GM23338 (cell line): ENCODE results near the gene MTPN. TPM values are rescaled to one million over a fixed set of nuclear protein-coding genes. Genes with fewer than 3 reads are reported as not detected.

Source experiments
- ATAC-seq: fragments of 200-7000 bp; cut with Tn5 transposase; 3 replicates; pipeline ENCODE4 v1.9.1; 2020
- DNase-seq: peaks from one replicate; pipeline ENCODE4 v3.0.0-alpha.2; 2015; ENCODE audit warnings: low spot score
- H2AFZ ChIP-seq: fragments of 200-600 bp; sonication (generic); 2 replicates; pipeline ENCODE4 v1.8.0; 2016; ENCODE audit warnings: antibody characterized with exemption, mild to moderate bottlenecking, moderate library complexity
- H3F3A ChIP-seq: fragments of 200-600 bp; sonication (generic); replicated peaks from 2 replicates; pipeline ENCODE4 v1.8.0; 2017; ENCODE audit warnings: antibody characterized with exemption, mixed run types, low read depth
- H3K27ac ChIP-seq: fragments of 200-600 bp; sonication (generic); 2 replicates; pipeline ENCODE4 v1.6.1; 2016; ENCODE audit warnings: low read depth
- H3K27me3 ChIP-seq: fragments of 200-600 bp; sonication (generic); 2 replicates; pipeline ENCODE4 v1.8.0; 2016; ENCODE audit warnings: mild to moderate bottlenecking, mixed run types, moderate library complexity; ENCODE audit not compliant: insufficient read depth
- H3K36me3 ChIP-seq: fragments of 200-600 bp; sonication (generic); 2 replicates; pipeline ENCODE4 v1.8.0; 2016; ENCODE audit warnings: mild to moderate bottlenecking; ENCODE audit not compliant: insufficient read depth
- H3K4me1 ChIP-seq: fragments of 200-600 bp; sonication (generic); 2 replicates; pipeline ENCODE4 v1.8.0; 2016; ENCODE audit warnings: mild to moderate bottlenecking, moderate library complexity; ENCODE audit not compliant: insufficient read depth
- H3K4me2 ChIP-seq: fragments of 200-600 bp; sonication (generic); 2 replicates; pipeline ENCODE4 v1.7.1; 2017; ENCODE audit warnings: mixed run types
- H3K4me3 ChIP-seq: fragments of 200-600 bp; sonication (generic); 2 replicates; pipeline ENCODE4 v1.6.1; 2016; ENCODE audit warnings: mixed run types
- H3K79me2 ChIP-seq: fragments of 200-600 bp; sonication (generic); replicated peaks from 2 replicates; pipeline ENCODE4 v1.8.0; 2017; ENCODE audit warnings: mild to moderate bottlenecking; ENCODE audit not compliant: insufficient read depth
- H3K9me2 ChIP-seq: fragments of 200-600 bp; sonication (generic); 2 replicates; pipeline ENCODE4 v1.8.0; 2017; ENCODE audit not compliant: insufficient read depth
- H4K20me1 ChIP-seq: fragments of 200-600 bp; sonication (generic); replicated peaks from 2 replicates; pipeline ENCODE4 v1.8.0; 2017; ENCODE audit warnings: mild to moderate bottlenecking; ENCODE audit not compliant: insufficient read depth
- H3K27ac Mint-ChIP-seq: 2 replicates; pipeline ENCODE4 v1.8.0; 2020; ENCODE audit warnings: inconsistent platforms, mild to moderate bottlenecking, moderate library complexity, mixed read lengths
- H3K27me3 Mint-ChIP-seq: 3 replicates; pipeline ENCODE4 v1.8.0; 2022; ENCODE audit warnings: low read depth, mild to moderate bottlenecking, moderate library complexity, mixed read lengths, inconsistent platforms; ENCODE audit not compliant: insufficient read depth, poor library complexity
- H3K36me3 Mint-ChIP-seq: 3 replicates; pipeline ENCODE4 v1.8.0; 2021; ENCODE audit warnings: low read depth, mild to moderate bottlenecking, inconsistent platforms, moderate library complexity, mixed read lengths
- H3K4me1 Mint-ChIP-seq: 3 replicates; pipeline ENCODE4 v1.8.0; 2020; ENCODE audit warnings: mild to moderate bottlenecking, inconsistent platforms, mixed read lengths
- H3K4me3 Mint-ChIP-seq: 3 replicates; pipeline ENCODE4 v1.8.0; 2021; ENCODE audit warnings: moderate library complexity, mild to moderate bottlenecking, inconsistent platforms, mixed read lengths
- H3K9me3 Mint-ChIP-seq: 3 replicates; pipeline ENCODE4 v1.8.0; 2020; ENCODE audit warnings: moderate library complexity, mild to moderate bottlenecking, inconsistent platforms, mixed read lengths
- CREB1 ChIP-seq: fragments of 250-450 bp; sonication (Bioruptor Pico); IDR thresholded peaks from 2 replicates; pipeline ENCODE4 v1.5.0; 2020; ENCODE audit warnings: low read depth, mild to moderate bottlenecking, moderate library complexity
- EZH2 ChIP-seq: fragments of 200-600 bp; sonication (generic); IDR thresholded peaks from one replicate; pipeline ENCODE4 v1.8.0; 2017; ENCODE audit warnings: antibody characterized with exemption, mild to moderate bottlenecking, low read depth; ENCODE audit not compliant: unreplicated experiment
- EZH2phosphoT487 ChIP-seq: fragments of 200-600 bp; sonication (generic); IDR thresholded peaks from one replicate; pipeline ENCODE4 v1.8.1; 2018; ENCODE audit warnings: antibody characterized with exemption; ENCODE audit not compliant: unreplicated experiment
- JUNB ChIP-seq: IDR thresholded peaks from one replicate; pipeline ENCODE4 v1.6.1; 2016; ENCODE audit warnings: antibody characterized with exemption; ENCODE audit not compliant: unreplicated experiment
- NANOG ChIP-seq: IDR thresholded peaks from 2 replicates; pipeline ENCODE4 v1.6.1; 2016; ENCODE audit warnings: antibody characterized with exemption, borderline replicate concordance
- POLR2AphosphoS5 ChIP-seq: IDR thresholded peaks from 2 replicates; pipeline ENCODE4 v1.6.1; 2016; ENCODE audit warnings: antibody characterized with exemption, low read depth
- STAT1 ChIP-seq: IDR thresholded peaks from one replicate; pipeline ENCODE4 v1.6.1; 2016; ENCODE audit warnings: antibody characterized with exemption; ENCODE audit not compliant: unreplicated experiment
- ZNF114 ChIP-seq: fragments of 250-450 bp; sonication (Bioruptor Pico); IDR thresholded peaks from 2 replicates; pipeline ENCODE4 v1.5.0; 2020; ENCODE audit warnings: mild to moderate bottlenecking, moderate library complexity
- ZNF331 ChIP-seq: fragments of 250-450 bp; sonication (Bioruptor Pico); IDR thresholded peaks from 2 replicates; pipeline ENCODE4 v1.5.0; 2020; ENCODE audit warnings: low read depth, mild to moderate bottlenecking, moderate library complexity
- polyA plus RNA-seq: library from polyadenylated mRNA; unstranded; fragments of >200 nt; fragmentation: Nextera tagmentation; extraction: Ambion mirVana; gene quantifications from 2 replicates; pipeline ENCODE4 v1.2.1, GENCODE V29; 2016
- total RNA-seq: library from RNA; depleted of rRNA; stranded (reverse); fragments of >200 nt; shearing (Covaris generic); gene quantifications from 2 replicates; pipeline ENCODE4 v1.2.3, GENCODE V29; 2014
- TF ChIP-seq, protein P1 (sequence below): IDR thresholded peaks from 2 replicates; pipeline ENCODE4 v1.6.1; 2016; ENCODE audit warnings: antibody characterized with exemption
- TF ChIP-seq, protein P2 (sequence below): IDR thresholded peaks from one replicate; pipeline ENCODE4 v1.6.1; 2018; ENCODE audit warnings: antibody characterized with exemption; ENCODE audit not compliant: unreplicated experiment
- TF ChIP-seq, protein P3 (sequence below): fragments of 250-450 bp; sonication (Bioruptor Pico); IDR thresholded peaks from 2 replicates; pipeline ENCODE4 v1.5.0; 2020; ENCODE audit warnings: mild to moderate bottlenecking, moderate library complexity
- TF ChIP-seq, protein P4 (sequence below), 2 experiments: fragments of 200-600 bp in 1 of 2; sonication (generic) in 1 of 2; conservative IDR thresholded peaks; 2 replicates each; pipeline versions ENCODE4 v1.5.1 to v1.6.1; 2016 to 2017; ENCODE audit warnings: antibody characterized with exemption in 2 of 2, low read depth in 2 of 2, mild to moderate bottlenecking in 2 of 2, moderate library complexity in 1 of 2

Gene MTPN
- total and polyA plus RNA-seq, 2 experiments from 2014 or later = 87.7 to 90.3 TPM

DNA sequence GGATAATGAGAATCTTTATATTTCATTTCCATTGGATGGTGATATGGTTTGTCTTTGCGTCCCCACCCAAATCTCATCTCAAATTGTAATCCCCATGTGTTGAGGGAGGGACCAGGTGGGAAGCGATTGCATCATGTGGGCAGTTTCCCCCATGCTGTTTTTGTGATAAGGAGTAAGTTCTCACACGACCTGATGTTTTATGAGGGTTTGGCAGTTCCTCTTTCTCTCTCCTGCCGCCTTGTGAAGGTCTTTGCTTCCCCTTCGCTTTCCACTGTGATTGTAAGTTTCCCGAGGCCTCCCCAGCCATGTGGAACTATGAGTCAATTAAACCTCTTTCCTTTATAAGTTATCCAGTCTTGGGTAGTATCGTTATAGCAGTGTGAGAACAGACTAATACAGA lies 59.4 kb downstream of the MTPN start:
- H3K27ac Mint-ChIP-seq = 0 out of 2 replicates have a peak overlapping the region, but pooled peaks have one; percentile 27
- TF ChIP-seq, protein P1, sequence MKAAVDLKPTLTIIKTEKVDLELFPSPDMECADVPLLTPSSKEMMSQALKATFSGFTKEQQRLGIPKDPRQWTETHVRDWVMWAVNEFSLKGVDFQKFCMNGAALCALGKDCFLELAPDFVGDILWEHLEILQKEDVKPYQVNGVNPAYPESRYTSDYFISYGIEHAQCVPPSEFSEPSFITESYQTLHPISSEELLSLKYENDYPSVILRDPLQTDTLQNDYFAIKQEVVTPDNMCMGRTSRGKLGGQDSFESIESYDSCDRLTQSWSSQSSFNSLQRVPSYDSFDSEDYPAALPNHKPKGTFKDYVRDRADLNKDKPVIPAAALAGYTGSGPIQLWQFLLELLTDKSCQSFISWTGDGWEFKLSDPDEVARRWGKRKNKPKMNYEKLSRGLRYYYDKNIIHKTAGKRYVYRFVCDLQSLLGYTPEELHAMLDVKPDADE = no peak
- TF ChIP-seq POLR2AphosphoS5 (no peak), EZH2 (no peak), ZNF114 (no peak), CREB1 (CRISPR knock-in tag) (no peak), STAT1 (no peak), JUNB (no peak), NANOG (no peak), EZH2phosphoT487 (no peak), ZNF331 (CRISPR knock-in tag) (no peak)
- TF ChIP-seq, protein P2, sequence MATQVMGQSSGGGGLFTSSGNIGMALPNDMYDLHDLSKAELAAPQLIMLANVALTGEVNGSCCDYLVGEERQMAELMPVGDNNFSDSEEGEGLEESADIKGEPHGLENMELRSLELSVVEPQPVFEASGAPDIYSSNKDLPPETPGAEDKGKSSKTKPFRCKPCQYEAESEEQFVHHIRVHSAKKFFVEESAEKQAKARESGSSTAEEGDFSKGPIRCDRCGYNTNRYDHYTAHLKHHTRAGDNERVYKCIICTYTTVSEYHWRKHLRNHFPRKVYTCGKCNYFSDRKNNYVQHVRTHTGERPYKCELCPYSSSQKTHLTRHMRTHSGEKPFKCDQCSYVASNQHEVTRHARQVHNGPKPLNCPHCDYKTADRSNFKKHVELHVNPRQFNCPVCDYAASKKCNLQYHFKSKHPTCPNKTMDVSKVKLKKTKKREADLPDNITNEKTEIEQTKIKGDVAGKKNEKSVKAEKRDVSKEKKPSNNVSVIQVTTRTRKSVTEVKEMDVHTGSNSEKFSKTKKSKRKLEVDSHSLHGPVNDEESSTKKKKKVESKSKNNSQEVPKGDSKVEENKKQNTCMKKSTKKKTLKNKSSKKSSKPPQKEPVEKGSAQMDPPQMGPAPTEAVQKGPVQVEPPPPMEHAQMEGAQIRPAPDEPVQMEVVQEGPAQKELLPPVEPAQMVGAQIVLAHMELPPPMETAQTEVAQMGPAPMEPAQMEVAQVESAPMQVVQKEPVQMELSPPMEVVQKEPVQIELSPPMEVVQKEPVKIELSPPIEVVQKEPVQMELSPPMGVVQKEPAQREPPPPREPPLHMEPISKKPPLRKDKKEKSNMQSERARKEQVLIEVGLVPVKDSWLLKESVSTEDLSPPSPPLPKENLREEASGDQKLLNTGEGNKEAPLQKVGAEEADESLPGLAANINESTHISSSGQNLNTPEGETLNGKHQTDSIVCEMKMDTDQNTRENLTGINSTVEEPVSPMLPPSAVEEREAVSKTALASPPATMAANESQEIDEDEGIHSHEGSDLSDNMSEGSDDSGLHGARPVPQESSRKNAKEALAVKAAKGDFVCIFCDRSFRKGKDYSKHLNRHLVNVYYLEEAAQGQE = no peak
- TF ChIP-seq, protein P3, sequence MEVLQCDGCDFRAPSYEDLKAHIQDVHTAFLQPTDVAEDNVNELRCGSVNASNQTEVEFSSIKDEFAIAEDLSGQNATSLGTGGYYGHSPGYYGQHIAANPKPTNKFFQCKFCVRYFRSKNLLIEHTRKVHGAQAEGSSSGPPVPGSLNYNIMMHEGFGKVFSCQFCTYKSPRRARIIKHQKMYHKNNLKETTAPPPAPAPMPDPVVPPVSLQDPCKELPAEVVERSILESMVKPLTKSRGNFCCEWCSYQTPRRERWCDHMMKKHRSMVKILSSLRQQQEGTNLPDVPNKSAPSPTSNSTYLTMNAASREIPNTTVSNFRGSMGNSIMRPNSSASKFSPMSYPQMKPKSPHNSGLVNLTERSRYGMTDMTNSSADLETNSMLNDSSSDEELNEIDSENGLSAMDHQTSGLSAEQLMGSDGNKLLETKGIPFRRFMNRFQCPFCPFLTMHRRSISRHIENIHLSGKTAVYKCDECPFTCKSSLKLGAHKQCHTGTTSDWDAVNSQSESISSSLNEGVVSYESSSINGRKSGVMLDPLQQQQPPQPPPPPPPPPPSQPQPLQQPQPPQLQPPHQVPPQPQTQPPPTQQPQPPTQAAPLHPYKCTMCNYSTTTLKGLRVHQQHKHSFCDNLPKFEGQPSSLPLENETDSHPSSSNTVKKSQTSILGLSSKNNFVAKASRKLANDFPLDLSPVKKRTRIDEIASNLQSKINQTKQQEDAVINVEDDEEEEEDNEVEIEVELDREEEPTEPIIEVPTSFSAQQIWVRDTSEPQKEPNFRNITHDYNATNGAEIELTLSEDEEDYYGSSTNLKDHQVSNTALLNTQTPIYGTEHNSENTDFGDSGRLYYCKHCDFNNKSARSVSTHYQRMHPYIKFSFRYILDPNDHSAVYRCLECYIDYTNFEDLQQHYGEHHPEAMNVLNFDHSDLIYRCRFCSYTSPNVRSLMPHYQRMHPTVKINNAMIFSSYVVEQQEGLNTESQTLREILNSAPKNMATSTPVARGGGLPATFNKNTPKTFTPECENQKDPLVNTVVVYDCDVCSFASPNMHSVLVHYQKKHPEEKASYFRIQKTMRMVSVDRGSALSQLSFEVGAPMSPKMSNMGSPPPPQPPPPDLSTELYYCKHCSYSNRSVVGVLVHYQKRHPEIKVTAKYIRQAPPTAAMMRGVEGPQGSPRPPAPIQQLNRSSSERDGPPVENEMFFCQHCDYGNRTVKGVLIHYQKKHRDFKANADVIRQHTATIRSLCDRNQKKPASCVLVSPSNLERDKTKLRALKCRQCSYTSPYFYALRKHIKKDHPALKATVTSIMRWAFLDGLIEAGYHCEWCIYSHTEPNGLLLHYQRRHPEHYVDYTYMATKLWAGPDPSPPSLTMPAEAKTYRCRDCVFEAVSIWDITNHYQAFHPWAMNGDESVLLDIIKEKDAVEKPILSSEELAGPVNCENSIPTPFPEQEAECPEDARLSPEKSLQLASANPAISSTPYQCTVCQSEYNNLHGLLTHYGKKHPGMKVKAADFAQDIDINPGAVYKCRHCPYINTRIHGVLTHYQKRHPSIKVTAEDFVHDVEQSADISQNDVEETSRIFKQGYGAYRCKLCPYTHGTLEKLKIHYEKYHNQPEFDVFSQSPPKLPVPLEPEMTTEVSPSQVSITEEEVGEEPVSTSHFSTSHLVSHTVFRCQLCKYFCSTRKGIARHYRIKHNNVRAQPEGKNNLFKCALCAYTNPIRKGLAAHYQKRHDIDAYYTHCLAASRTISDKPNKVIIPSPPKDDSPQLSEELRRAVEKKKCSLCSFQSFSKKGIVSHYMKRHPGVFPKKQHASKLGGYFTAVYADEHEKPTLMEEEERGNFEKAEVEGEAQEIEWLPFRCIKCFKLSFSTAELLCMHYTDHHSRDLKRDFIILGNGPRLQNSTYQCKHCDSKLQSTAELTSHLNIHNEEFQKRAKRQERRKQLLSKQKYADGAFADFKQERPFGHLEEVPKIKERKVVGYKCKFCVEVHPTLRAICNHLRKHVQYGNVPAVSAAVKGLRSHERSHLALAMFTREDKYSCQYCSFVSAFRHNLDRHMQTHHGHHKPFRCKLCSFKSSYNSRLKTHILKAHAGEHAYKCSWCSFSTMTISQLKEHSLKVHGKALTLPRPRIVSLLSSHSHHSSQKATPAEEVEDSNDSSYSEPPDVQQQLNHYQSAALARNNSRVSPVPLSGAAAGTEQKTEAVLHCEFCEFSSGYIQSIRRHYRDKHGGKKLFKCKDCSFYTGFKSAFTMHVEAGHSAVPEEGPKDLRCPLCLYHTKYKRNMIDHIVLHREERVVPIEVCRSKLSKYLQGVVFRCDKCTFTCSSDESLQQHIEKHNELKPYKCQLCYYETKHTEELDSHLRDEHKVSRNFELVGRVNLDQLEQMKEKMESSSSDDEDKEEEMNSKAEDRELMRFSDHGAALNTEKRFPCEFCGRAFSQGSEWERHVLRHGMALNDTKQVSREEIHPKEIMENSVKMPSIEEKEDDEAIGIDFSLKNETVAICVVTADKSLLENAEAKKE (CRISPR knock-in tag) = no peak
- TF ChIP-seq, protein P4, sequence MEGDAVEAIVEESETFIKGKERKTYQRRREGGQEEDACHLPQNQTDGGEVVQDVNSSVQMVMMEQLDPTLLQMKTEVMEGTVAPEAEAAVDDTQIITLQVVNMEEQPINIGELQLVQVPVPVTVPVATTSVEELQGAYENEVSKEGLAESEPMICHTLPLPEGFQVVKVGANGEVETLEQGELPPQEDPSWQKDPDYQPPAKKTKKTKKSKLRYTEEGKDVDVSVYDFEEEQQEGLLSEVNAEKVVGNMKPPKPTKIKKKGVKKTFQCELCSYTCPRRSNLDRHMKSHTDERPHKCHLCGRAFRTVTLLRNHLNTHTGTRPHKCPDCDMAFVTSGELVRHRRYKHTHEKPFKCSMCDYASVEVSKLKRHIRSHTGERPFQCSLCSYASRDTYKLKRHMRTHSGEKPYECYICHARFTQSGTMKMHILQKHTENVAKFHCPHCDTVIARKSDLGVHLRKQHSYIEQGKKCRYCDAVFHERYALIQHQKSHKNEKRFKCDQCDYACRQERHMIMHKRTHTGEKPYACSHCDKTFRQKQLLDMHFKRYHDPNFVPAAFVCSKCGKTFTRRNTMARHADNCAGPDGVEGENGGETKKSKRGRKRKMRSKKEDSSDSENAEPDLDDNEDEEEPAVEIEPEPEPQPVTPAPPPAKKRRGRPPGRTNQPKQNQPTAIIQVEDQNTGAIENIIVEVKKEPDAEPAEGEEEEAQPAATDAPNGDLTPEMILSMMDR (conservative IDR thresholded peaks at IDR 0.05; ENCODE audit: low read depth in 2 of 2) = no peak
- ATAC-seq = no peak

More for the DNA sequence above, 59.4 kb downstream of the MTPN start:
- Histone ChIP-seq H4K20me1 (no peaks in the 10 kb centered on the region), H3K4me2 (no peak overlapping the region), H3K27me3 (no peaks in the 10 kb centered on the region), H3K27ac (no peak overlapping the region), H3K4me3 (no peak overlapping the region), H3K9me2 (peaks cover 6% of the 10 kb centered on the region), H3F3A (no peaks in the 10 kb centered on the region), H3K36me3 (no peaks in the 10 kb centered on the region), H2AFZ (no peak overlapping the region; the same call in 1 of the 2 replicates), H3K4me1 (no peaks in the 10 kb centered on the region), H3K79me2 (no peaks in the 10 kb centered on the region)
- no peaks in the 10 kb centered on the region for H3K27me3 Mint-ChIP-seq
- H3K4me3 Mint-ChIP-seq = no peak overlapping the region
- H3K9me3 Mint-ChIP-seq = no peaks in the 10 kb centered on the region; the same call in 1 of the 3 replicates
- peaks cover 3% of the 10 kb centered on the region; the same call in 1 of the 3 replicates for H3K4me1 Mint-ChIP-seq
- no peaks in the 10 kb centered on the region for H3K36me3 Mint-ChIP-seq
- no peak for DNase-seq
